ENCODE data around the gene PHF8. TPM values are rescaled to one million over a fixed set of nuclear protein-coding genes. Genes with fewer than 3 reads are reported as not detected.

PHF8 gene
- polyA plus RNA-seq (2013, experiment 1 of 2): 23.2 TPM
- 15.6 TPM for polyA plus RNA-seq (2013, experiment 2 of 2)

GRCh38 chrX:54044126-54044876, at the start of gene PHF8:
TSS of gene PHF8 (minus strand) at chrX:54044473. CDS start at chrX:54042728, 1,745 bp downstream.
- no peaks in the 10 kb centered on the region for H3K9me3 ChIP-seq (ENCODE audit: control insufficient read depth, low read length)
- peak within 1 kb of the TSS; percentile 96 for H3K27ac ChIP-seq (ENCODE audit: low read depth, low read length, severe bottlenecking)
- WGBS, 2 experiments (ENCODE audit: insufficient coverage in 2 of 2): 0 to 1% methylated on average over 18 to 24 of the region's 66 CpGs
- H3K36me3 ChIP-seq (ENCODE audit: control insufficient read depth, insufficient read depth, low read length): peaks cover 22% of the 10 kb centered on the region
- peaks cover 5% of the 10 kb centered on the region for H3K4me1 ChIP-seq (ENCODE audit: control insufficient read depth, insufficient read depth, low read length, poor library complexity, severe bottlenecking)
- H3K4me3 ChIP-seq (ENCODE audit: extremely low read depth, insufficient read depth, low read length, poor library complexity, severe bottlenecking): peak within 1 kb of the TSS; percentile 57

GRCh38 chrX:54093571-54093970, 49.3 kb upstream of the PHF8 start:
- Histone ChIP-seq H3K9me3 (ENCODE audit: control insufficient read depth, low read length) (no peaks in the 10 kb centered on the region), H3K36me3 (ENCODE audit: control insufficient read depth, insufficient read depth, low read length) (peaks cover 3% of the 10 kb centered on the region), H3K4me3 (ENCODE audit: extremely low read depth, insufficient read depth, low read length, poor library complexity, severe bottlenecking) (no peak overlapping the region), H3K27ac (ENCODE audit: low read depth, low read length, severe bottlenecking) (no peak overlapping the region), H3K4me1 (ENCODE audit: control insufficient read depth, insufficient read depth, low read length, poor library complexity, severe bottlenecking) (no peaks in the 10 kb centered on the region)
- WGBS, 2 experiments (ENCODE audit: insufficient coverage in 2 of 2): no CpG with 5 or more reads among the region's 2 CpGs

GRCh38 chrX:54093159-54093558, 48.9 kb upstream of the PHF8 start:
- Histone ChIP-seq H3K36me3 (ENCODE audit: control insufficient read depth, insufficient read depth, low read length) (peaks cover 3% of the 10 kb centered on the region), H3K27ac (ENCODE audit: low read depth, low read length, severe bottlenecking) (no peak overlapping the region), H3K4me3 (ENCODE audit: extremely low read depth, insufficient read depth, low read length, poor library complexity, severe bottlenecking) (no peak overlapping the region), H3K9me3 (ENCODE audit: control insufficient read depth, low read length) (no peaks in the 10 kb centered on the region), H3K4me1 (ENCODE audit: control insufficient read depth, insufficient read depth, low read length, poor library complexity, severe bottlenecking) (no peaks in the 10 kb centered on the region)
- no CpG with 5 or more reads among the region's 1 CpG for WGBS, 2 experiments (ENCODE audit: insufficient coverage in 2 of 2)

- H3K27ac ChIP-seq (ENCODE audit: low read depth, low read length, severe bottlenecking): no peak overlapping the region
- H3K4me1 ChIP-seq (ENCODE audit: control insufficient read depth, insufficient read depth, low read length, poor library complexity, severe bottlenecking): peaks cover 4% of the 10 kb centered on the region
- peaks cover 3% of the 10 kb centered on the region for H3K36me3 ChIP-seq (ENCODE audit: control insufficient read depth, insufficient read depth, low read length)
- WGBS, 2 experiments (ENCODE audit: insufficient coverage in 2 of 2): no CpG with 5 or more reads among the region's 2 CpGs
- H3K9me3 ChIP-seq (ENCODE audit: control insufficient read depth, low read length): no peaks in the 10 kb centered on the region
- no peak overlapping the region for H3K4me3 ChIP-seq (ENCODE audit: extremely low read depth, insufficient read depth, low read length, poor library complexity, severe bottlenecking)
Observed at GRCh38 chrX:54090880-54091279, 46.6 kb upstream of the PHF8 start.

- WGBS, 2 experiments (ENCODE audit: insufficient coverage in 2 of 2): no CpG with 5 or more reads among the region's 2 CpGs
- peaks cover 4% of the 10 kb centered on the region for H3K4me1 ChIP-seq (ENCODE audit: control insufficient read depth, insufficient read depth, low read length, poor library complexity, severe bottlenecking)
- peaks cover 3% of the 10 kb centered on the region for H3K36me3 ChIP-seq (ENCODE audit: control insufficient read depth, insufficient read depth, low read length)
- H3K27ac ChIP-seq (ENCODE audit: low read depth, low read length, severe bottlenecking): no peak overlapping the region
- no peaks in the 10 kb centered on the region for H3K9me3 ChIP-seq (ENCODE audit: control insufficient read depth, low read length)
- no peak overlapping the region for H3K4me3 ChIP-seq (ENCODE audit: extremely low read depth, insufficient read depth, low read length, poor library complexity, severe bottlenecking)
Observed at GRCh38 chrX:54089191-54089590, 44.9 kb upstream of the PHF8 start.

- H3K4me3 ChIP-seq (ENCODE audit: extremely low read depth, insufficient read depth, low read length, poor library complexity, severe bottlenecking): no peak overlapping the region
- 83% methylated on average over 1 of the region's 4 CpGs; no CpG with 5 or more reads in 1 of the 2 experiments for WGBS, 2 experiments (ENCODE audit: insufficient coverage in 2 of 2)
- H3K36me3 ChIP-seq (ENCODE audit: control insufficient read depth, insufficient read depth, low read length): peaks cover 3% of the 10 kb centered on the region
- H3K27ac ChIP-seq (ENCODE audit: low read depth, low read length, severe bottlenecking): no peak overlapping the region
- H3K4me1 ChIP-seq (ENCODE audit: control insufficient read depth, insufficient read depth, low read length, poor library complexity, severe bottlenecking): peaks cover 4% of the 10 kb centered on the region
- no peaks in the 10 kb centered on the region for H3K9me3 ChIP-seq (ENCODE audit: control insufficient read depth, low read length)
Observed at GRCh38 chrX:54087661-54088060, 43.4 kb upstream of the PHF8 start.

- Histone ChIP-seq H3K36me3 (ENCODE audit: control insufficient read depth, insufficient read depth, low read length) (peaks cover 3% of the 10 kb centered on the region), H3K4me1 (ENCODE audit: control insufficient read depth, insufficient read depth, low read length, poor library complexity, severe bottlenecking) (peaks cover 4% of the 10 kb centered on the region), H3K27ac (ENCODE audit: low read depth, low read length, severe bottlenecking) (no peak overlapping the region), H3K9me3 (ENCODE audit: control insufficient read depth, low read length) (no peaks in the 10 kb centered on the region), H3K4me3 (ENCODE audit: extremely low read depth, insufficient read depth, low read length, poor library complexity, severe bottlenecking) (no peak overlapping the region)
- 92 to 100% methylated on average over 1 to 2 of the region's 6 CpGs for WGBS, 2 experiments (ENCODE audit: insufficient coverage in 2 of 2)
Observed at GRCh38 chrX:54085666-54086065, 41.4 kb upstream of the PHF8 start.

GRCh38 chrX:54076903-54077302, 32.6 kb upstream of the PHF8 start:
- WGBS, 2 experiments (ENCODE audit: insufficient coverage in 2 of 2): no CpG with 5 or more reads among the region's 2 CpGs

GRCh38 chrX:54074826-54075225, 30.6 kb upstream of the PHF8 start:
- H3K4me1 ChIP-seq (ENCODE audit: control insufficient read depth, insufficient read depth, low read length, poor library complexity, severe bottlenecking): no peaks in the 10 kb centered on the region
- 100% methylated on average over 2 of the region's 6 CpGs; no CpG with 5 or more reads in 1 of the 2 experiments for WGBS, 2 experiments (ENCODE audit: insufficient coverage in 2 of 2)
- H3K4me3 ChIP-seq (ENCODE audit: extremely low read depth, insufficient read depth, low read length, poor library complexity, severe bottlenecking): no peak overlapping the region
- no peak overlapping the region for H3K27ac ChIP-seq (ENCODE audit: low read depth, low read length, severe bottlenecking)
- no peaks in the 10 kb centered on the region for H3K9me3 ChIP-seq (ENCODE audit: control insufficient read depth, low read length)
- no peaks in the 10 kb centered on the region for H3K36me3 ChIP-seq (ENCODE audit: control insufficient read depth, insufficient read depth, low read length)

More at GRCh38 chrX:54076903-54077302, 32.6 kb upstream of the PHF8 start:
- Histone ChIP-seq H3K36me3 (ENCODE audit: control insufficient read depth, insufficient read depth, low read length) (no peaks in the 10 kb centered on the region), H3K27ac (ENCODE audit: low read depth, low read length, severe bottlenecking) (no peak overlapping the region), H3K4me3 (ENCODE audit: extremely low read depth, insufficient read depth, low read length, poor library complexity, severe bottlenecking) (no peak overlapping the region), H3K9me3 (ENCODE audit: control insufficient read depth, low read length) (no peaks in the 10 kb centered on the region), H3K4me1 (ENCODE audit: control insufficient read depth, insufficient read depth, low read length, poor library complexity, severe bottlenecking) (no peaks in the 10 kb centered on the region)

- Histone ChIP-seq H3K27ac (ENCODE audit: low read depth, low read length, severe bottlenecking) (no peak overlapping the region), H3K4me3 (ENCODE audit: extremely low read depth, insufficient read depth, low read length, poor library complexity, severe bottlenecking) (no peak overlapping the region), H3K36me3 (ENCODE audit: control insufficient read depth, insufficient read depth, low read length) (no peaks in the 10 kb centered on the region), H3K9me3 (ENCODE audit: control insufficient read depth, low read length) (no peaks in the 10 kb centered on the region), H3K4me1 (ENCODE audit: control insufficient read depth, insufficient read depth, low read length, poor library complexity, severe bottlenecking) (no peaks in the 10 kb centered on the region)
- WGBS, 2 experiments (ENCODE audit: insufficient coverage in 2 of 2): 71 to 100% methylated on average over 1 of the region's 2 CpGs
Observed at GRCh38 chrX:54067766-54068165, 23.5 kb upstream of the PHF8 start.

GRCh38 chrX:54066841-54067240, 22.6 kb upstream of the PHF8 start:
- no peak overlapping the region for H3K4me3 ChIP-seq (ENCODE audit: extremely low read depth, insufficient read depth, low read length, poor library complexity, severe bottlenecking)
- no peaks in the 10 kb centered on the region for H3K36me3 ChIP-seq (ENCODE audit: control insufficient read depth, insufficient read depth, low read length)
- H3K27ac ChIP-seq (ENCODE audit: low read depth, low read length, severe bottlenecking): no peak overlapping the region
- no peaks in the 10 kb centered on the region for H3K9me3 ChIP-seq (ENCODE audit: control insufficient read depth, low read length)
- H3K4me1 ChIP-seq (ENCODE audit: control insufficient read depth, insufficient read depth, low read length, poor library complexity, severe bottlenecking): no peaks in the 10 kb centered on the region

Measured in mesodermal cell (in vitro differentiated cells).